GM12801 (cell line): ENCODE data around the gene RAET1L.

Experiments used
- CTCF ChIP-seq: IDR thresholded peaks from one replicate; pipeline ENCODE4 v1.5.1; 2011; ENCODE audit warnings: control low read depth; ENCODE audit not compliant: insufficient read length; ENCODE audit errors: extremely low read depth

RAET1L gene

GRCh38 chr6:149978610-149979009, 46.7 kb downstream of the RAET1L start:
- TF ChIP-seq CTCF, result no peak

GRCh38 chr6:149977221-149977620, 48.1 kb downstream of the RAET1L start:
- TF ChIP-seq CTCF, result no peak

GRCh38 chr6:149975400-149975799, 49.9 kb downstream of the RAET1L start:
- TF ChIP-seq CTCF, result no peak

- no peak for TF ChIP-seq CTCF
Measured at GRCh38 chr6:149974825-149975224, 50.5 kb downstream of the RAET1L start.

- TF ChIP-seq CTCF, result no peak
Measured at GRCh38 chr6:149969635-149970034, 55.7 kb downstream of the RAET1L start.
